ENCODE measurements around the gene CAPNS2. TPM values are rescaled to one million over a fixed set of nuclear protein-coding genes. Genes with fewer than 3 reads are reported as not detected.
A peak's percentile ranks its signal among the peaks of the same experiment; 100 is the strongest.

CAPNS2 gene
- total and polyA plus RNA-seq, 2 of the 8 experiments (the other 6 are each of a cell fraction or from before 2014, with no cell fraction given), result not detected

DNA sequence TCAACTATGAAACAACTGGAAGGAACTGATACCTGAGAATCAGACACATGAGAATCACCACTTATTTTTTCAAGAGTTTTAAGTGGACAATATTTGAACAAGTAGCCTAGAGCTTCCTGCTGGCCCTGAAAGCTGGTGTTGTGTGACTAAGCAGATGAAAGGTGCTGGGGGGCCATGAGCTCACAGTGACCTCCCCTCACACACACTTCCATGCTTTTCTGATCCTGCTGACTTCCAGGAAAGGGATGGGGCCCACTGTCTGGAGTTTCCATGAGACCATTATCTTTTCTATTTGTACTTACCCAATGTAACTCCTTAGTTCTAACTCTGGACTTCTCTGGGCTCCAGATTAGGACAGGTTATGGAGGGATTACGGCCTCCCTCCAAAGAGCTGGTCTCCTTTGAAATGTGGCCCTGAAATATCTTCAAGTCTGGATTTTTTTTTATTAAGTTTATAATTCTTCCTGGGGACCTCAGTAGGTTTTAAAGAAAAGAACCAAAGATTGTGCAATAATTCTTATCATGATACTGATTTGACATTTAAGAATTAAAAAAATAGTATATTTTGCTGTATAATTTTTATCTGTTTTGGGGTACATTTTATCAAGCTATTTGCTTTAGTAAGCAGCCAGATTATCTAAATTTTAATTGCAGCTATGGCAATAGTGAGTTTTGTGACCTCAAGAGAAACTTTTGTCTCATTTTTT lies 4.9 kb downstream of the CAPNS2 start:
- Histone ChIP-seq H2BK20ac (ENCODE audit: low read length) (no peak overlapping the region), H3K79me1 (ENCODE audit: low read depth, low read length) (no peaks in the 10 kb centered on the region)
- WGBS, 2 experiments (ENCODE audit: extremely low coverage in 1 of 2, insufficient coverage in 1 of 2, insufficient read length in 1 of 2, insufficient replicate concordance in 2 of 2, low coverage in 1 of 2, low lambda C conversion rate in 2 of 2, missing lambda C conversion rate in 1 of 2), result 86% methylated on average over 1 of the region's 1 CpG; no CpG with 5 or more reads in 1 of the 2 experiments

More for the DNA sequence above, 4.9 kb downstream of the CAPNS2 start:
- Histone ChIP-seq H2AFZ (ENCODE audit: low read length) (no peak overlapping the region), H2BK5ac (ENCODE audit: low read depth, low read length) (no peak overlapping the region), H3K56ac (replicated peaks; ENCODE audit: insufficient read length, low read depth, low read length) (no peak overlapping the region), H4K91ac (replicated peaks; ENCODE audit: insufficient read length, low read length) (no peak overlapping the region), H3K9me3 (ENCODE audit: insufficient read depth in 2 of 2, low read depth in 1 of 2, low read length in 1 of 2) (no peaks in the 10 kb centered on the region), H4K8ac (ENCODE audit: extremely low read depth, insufficient read depth, low read length) (no peak overlapping the region), H3K18ac (ENCODE audit: extremely low read depth, low read length) (no peak overlapping the region), H4K20me1 (replicated peaks in 1 of 2; ENCODE audit: control insufficient read depth in 1 of 2, insufficient read depth in 2 of 2, low read length in 2 of 2) (no peaks in the 10 kb centered on the region), H3K23ac (ENCODE audit: insufficient read length) (no peak overlapping the region), H2BK15ac (ENCODE audit: low read length) (no peak overlapping the region), H3K9ac (replicated peaks in 1 of 4; ENCODE audit: extremely low read depth in 1 of 4, low read depth in 3 of 4, low read length in 3 of 4) (no peak overlapping the region), H4K5ac (ENCODE audit: insufficient read length, low read depth, low read length) (no peak overlapping the region), H3K14ac (ENCODE audit: insufficient read length) (no peak overlapping the region), H2AK5ac (ENCODE audit: low read depth, low read length) (no peak overlapping the region), H3K4me3 (ENCODE audit: extremely low read depth in 1 of 4, insufficient read depth in 2 of 4, low read depth in 3 of 4, low read length in 4 of 4) (no peak overlapping the region), H3K23me2 (ENCODE audit: low read depth, low read length) (no peaks in the 10 kb centered on the region), H2BK120ac (replicated peaks; ENCODE audit: low read depth, low read length) (no peak overlapping the region), H3K4me1 (replicated peaks in 1 of 4; ENCODE audit: control insufficient read depth in 3 of 4, insufficient read depth in 4 of 4, low read length in 3 of 4) (no peaks in the 10 kb centered on the region), H3K27ac (ENCODE audit: low read depth, low read length) (no peak overlapping the region), H2BK12ac (ENCODE audit: low read depth, low read length) (no peak overlapping the region), H3K79me2 (ENCODE audit: control insufficient read depth in 1 of 2, insufficient read depth in 2 of 2, low read length in 2 of 2) (no peaks in the 10 kb centered on the region), H3K4ac (replicated peaks; ENCODE audit: insufficient read length, low read depth, low read length) (no peak overlapping the region), H3K27me3 (replicated peaks in 1 of 4; ENCODE audit: control insufficient read depth in 3 of 4, extremely low read depth in 1 of 4, insufficient read depth in 3 of 4, low read length in 3 of 4) (no peaks in the 10 kb centered on the region), H3K36me3 (ENCODE audit: control insufficient read depth in 2 of 4, insufficient read depth in 4 of 4, low read length in 3 of 4) (no peaks in the 10 kb centered on the region), H3K4me2 (ENCODE audit: insufficient read depth in 1 of 2, low read depth in 2 of 2, low read length in 2 of 2) (no peak overlapping the region)
- no peak for DNase-seq (ENCODE audit: low read depth in 1 of 2, low spot score in 2 of 2)
- no peak for TF ChIP-seq RFX5 (IDR thresholded peaks at IDR 0.05; ENCODE audit: borderline replicate concordance, low read depth, low read length)
- TF ChIP-seq, protein P1, sequence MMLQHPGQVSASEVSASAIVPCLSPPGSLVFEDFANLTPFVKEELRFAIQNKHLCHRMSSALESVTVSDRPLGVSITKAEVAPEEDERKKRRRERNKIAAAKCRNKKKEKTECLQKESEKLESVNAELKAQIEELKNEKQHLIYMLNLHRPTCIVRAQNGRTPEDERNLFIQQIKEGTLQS (IDR thresholded peaks at IDR 0.05; ENCODE audit: insufficient read depth, low read depth, low read length), result no peak
- TF ChIP-seq ZNF274 (IDR thresholded peaks at IDR 0.05; ENCODE audit: borderline replicate concordance, extremely low read depth, low read length), result no peak
- no peak for TF ChIP-seq CHD1 (IDR thresholded peaks at IDR 0.05; ENCODE audit: low read depth, low read length)
- TF ChIP-seq EZH2 (IDR thresholded peaks at IDR 0.05; ENCODE audit: low read depth, low read length, severe bottlenecking), result no peak
- TF ChIP-seq CEBPB (IDR thresholded peaks at IDR 0.05; ENCODE audit: low read depth, low read length), result peak; percentile 30; the same call in 1 of the 2 replicates
- no peak for FAIRE-seq
- POLR2A ChIA-PET (ENCODE audit: partially characterized antibody), result no interaction called here
- CTCF ChIA-PET (ENCODE audit: partially characterized antibody), result interaction anchor here (0.8 to 3.2 kb wide), 4 partner anchors 101 to 328 kb away, joined by 3 to 8 read pairs (median 3); no protein-coding TSS in a partner anchor
